ENCODE results near the gene CREB5.

The CREB5 gene

DNA sequence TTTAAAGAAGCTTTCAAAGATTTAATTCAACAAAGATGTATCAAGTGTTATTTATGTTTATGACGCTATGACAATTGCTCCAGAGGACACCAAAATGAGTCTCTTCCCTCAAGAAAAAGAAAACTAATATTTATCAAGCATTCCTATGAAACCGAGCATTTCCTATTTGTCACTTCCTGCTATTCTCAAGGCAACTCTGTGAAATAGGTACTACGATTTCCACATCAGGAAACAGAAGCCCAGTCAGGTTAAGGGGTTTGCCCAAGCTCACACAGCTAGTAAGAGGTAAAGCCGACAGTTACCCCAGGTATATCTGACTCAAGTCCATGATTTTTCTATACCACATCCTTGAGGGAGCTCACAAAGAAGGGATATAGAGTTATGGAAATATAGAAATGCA, 459.9 kb downstream of the CREB5 start:
- no peak overlapping the region for H3K27ac Mint-ChIP-seq
- H3K9me3 Mint-ChIP-seq (ENCODE audit: low read depth), result no peaks in the 10 kb centered on the region
- peaks cover 5% of the 10 kb centered on the region for H3K27me3 Mint-ChIP-seq
- no peaks in the 10 kb centered on the region for H3K36me3 Mint-ChIP-seq
- no peak overlapping the region for H3K4me3 Mint-ChIP-seq
- H3K4me1 Mint-ChIP-seq (ENCODE audit: low read depth), result no peaks in the 10 kb centered on the region

DNA sequence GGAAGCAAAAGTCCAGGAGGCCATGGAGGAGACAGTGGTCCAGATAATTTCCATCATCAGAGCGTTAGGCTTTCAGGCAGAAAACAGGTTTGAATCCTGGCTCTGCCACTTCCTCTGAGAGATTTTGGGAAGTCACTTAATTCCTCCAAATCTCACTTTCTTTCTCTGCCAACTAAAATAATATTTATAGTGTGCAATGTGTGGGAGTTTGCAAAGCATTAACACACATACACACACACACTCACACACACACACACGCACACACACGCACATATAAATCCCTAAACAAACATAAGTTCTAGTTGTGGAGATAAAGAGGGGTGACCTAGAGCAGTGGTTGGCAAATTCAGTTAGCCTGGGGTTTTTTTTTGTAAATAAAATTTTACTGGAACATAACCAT, 461.0 kb downstream of the CREB5 start:
- H3K27ac Mint-ChIP-seq, result no peak overlapping the region
- H3K27me3 Mint-ChIP-seq, result peaks cover 3% of the 10 kb centered on the region
- no peaks in the 10 kb centered on the region for H3K4me1 Mint-ChIP-seq (ENCODE audit: low read depth)
- H3K9me3 Mint-ChIP-seq (ENCODE audit: low read depth), result no peaks in the 10 kb centered on the region
- H3K36me3 Mint-ChIP-seq, result no peaks in the 10 kb centered on the region
- H3K4me3 Mint-ChIP-seq, result no peak overlapping the region

DNA sequence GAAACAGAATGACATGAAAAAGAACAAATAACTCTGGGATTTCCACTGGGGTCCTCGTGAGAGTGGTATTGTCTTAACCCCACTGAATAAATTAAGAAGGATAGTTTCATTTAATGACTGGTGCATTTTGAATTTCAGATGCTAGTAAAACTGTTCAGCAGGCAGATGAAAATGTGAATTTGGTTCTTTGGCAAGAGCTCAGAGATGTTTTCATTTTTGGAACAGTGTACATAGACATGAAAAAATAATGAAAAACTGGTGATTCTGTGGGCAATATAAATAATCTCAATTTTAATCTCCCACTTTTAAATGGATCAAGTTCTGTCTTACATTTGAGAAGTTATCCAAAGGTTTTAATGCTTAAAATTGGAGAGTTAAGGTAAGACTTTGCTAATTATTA, 461.7 kb downstream of the CREB5 start:
- no peaks in the 10 kb centered on the region for H3K36me3 Mint-ChIP-seq
- H3K27ac Mint-ChIP-seq, result no peak overlapping the region
- no peaks in the 10 kb centered on the region for H3K4me1 Mint-ChIP-seq (ENCODE audit: low read depth)
- peaks cover 5% of the 10 kb centered on the region for H3K27me3 Mint-ChIP-seq
- no peaks in the 10 kb centered on the region for H3K9me3 Mint-ChIP-seq (ENCODE audit: low read depth)
- no peak overlapping the region for H3K4me3 Mint-ChIP-seq

Data from activated naive CD8-positive, alpha-beta T cell (primary cell).